ENCODE data around the gene MSX1.

Gene MSX1

DNA sequence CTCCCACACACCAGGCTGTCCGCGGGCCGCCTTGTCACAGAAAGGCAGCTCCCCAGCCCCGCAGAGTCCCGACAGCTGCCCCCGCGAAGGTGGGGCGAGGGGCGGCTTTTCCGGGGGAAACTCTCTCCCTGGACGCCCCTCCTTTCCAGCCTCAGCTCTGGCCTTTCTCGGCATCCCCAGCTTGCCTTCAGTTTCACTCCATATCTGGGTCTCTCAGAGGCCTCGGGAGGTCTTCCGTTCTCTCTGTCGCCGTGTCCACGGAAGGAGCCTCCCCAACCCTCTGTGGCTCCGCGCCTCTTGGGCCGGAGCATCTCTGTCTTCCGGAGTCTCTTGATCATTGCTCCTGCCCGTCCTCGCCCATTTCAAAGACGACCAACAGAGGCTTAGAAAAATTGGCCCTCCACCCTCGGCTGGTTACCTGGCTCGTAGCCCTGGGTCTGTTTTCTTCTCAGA, 6.1 kb upstream of the MSX1 start:
- Histone ChIP-seq H4K12ac (ENCODE audit: low read depth, low read length) (no peak overlapping the region), H3K9me3 (ENCODE audit: insufficient read depth, low read depth, low read length) (no peaks in the 10 kb centered on the region), H2BK120ac (ENCODE audit: insufficient read depth, low read length, poor library complexity) (peak overlapping the region; percentile 73), H3K79me2 (ENCODE audit: control insufficient read depth, insufficient read depth, low read length, poor library complexity) (no peaks in the 10 kb centered on the region), H3K27me3 (ENCODE audit: insufficient read depth, low read length) (peaks cover 31% of the 10 kb centered on the region), H3K9ac (ENCODE audit: low read length) (no peak overlapping the region), H2AK5ac (ENCODE audit: low read length) (no peak overlapping the region), H3K14ac (ENCODE audit: low read length) (peak overlapping the region; percentile 60), H3K4me3 (ENCODE audit: low read depth, low read length) (no peak overlapping the region), H3K4me2 (ENCODE audit: low read length) (peak overlapping the region; percentile 63), H4K8ac (ENCODE audit: low read depth, low read length) (peak overlapping the region; percentile 64), H2BK5ac (ENCODE audit: low read depth, low read length, poor library complexity) (peak overlapping the region; percentile 78), H2AFZ (ENCODE audit: insufficient read depth, low read length, poor library complexity) (peak overlapping the region; percentile 73), H3K36me3 (ENCODE audit: control insufficient read depth in 1 of 2, insufficient read depth in 2 of 2, low read length in 2 of 2) (no peaks in the 10 kb centered on the region), H3K4me1 (ENCODE audit: control insufficient read depth in 1 of 2, insufficient read depth in 2 of 2, low read length in 2 of 2) (peaks cover 22 to 25% of the 10 kb centered on the region in 2 experiments), H3K18ac (ENCODE audit: low read length) (peak overlapping the region; percentile 54), H4K91ac (ENCODE audit: low read depth, low read length) (peak overlapping the region; percentile 81), H3K4ac (ENCODE audit: low read depth, low read length) (peak overlapping the region; percentile 54), H3K27ac (ENCODE audit: low read depth, low read length) (peak overlapping the region; percentile 80), H3K79me1 (ENCODE audit: low read length) (peaks cover 16% of the 10 kb centered on the region), H2BK12ac (ENCODE audit: low read length) (peak overlapping the region; percentile 33), H3K23ac (ENCODE audit: low read length) (no peak overlapping the region)
- DNase-seq: no peak
- WGBS (ENCODE audit: extremely low coverage, insufficient coverage, insufficient read length): no CpG with 5 or more reads among the region's 26 CpGs

DNA sequence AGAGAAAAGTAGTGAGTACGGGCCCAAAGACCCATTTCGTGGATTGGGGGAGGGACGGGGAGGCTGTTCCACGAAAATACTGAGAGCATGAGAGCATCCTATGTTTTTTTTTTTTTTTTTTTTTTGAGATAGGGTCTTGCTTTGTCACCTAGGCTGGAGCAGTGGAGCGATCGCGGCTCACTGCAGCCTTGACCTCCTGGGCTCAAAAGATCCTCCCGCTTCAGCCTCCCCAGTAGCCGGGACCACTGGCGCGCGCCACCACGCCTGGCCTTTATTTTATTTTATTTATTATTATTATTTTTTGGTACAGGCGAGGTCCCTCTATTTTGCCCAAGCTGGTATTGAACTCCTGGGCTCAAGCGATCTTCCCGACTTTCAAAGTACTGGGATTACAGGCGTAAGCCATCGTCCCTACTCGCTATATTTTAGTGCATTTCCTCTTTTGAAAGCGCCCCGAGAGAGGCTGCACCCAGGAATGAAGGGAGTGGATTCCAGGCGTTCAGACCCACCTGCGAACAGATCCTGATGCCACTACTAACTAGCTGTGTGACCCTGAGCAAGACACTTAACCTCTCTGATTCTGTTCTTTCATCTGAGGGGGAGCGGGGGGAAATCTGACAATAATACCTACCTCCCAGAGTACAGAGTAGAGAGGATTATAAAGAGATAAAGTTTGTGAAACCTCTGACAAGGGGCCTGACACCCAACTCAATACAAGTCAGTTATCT, 5.4 kb upstream of the MSX1 start:
- Histone ChIP-seq H2BK120ac (ENCODE audit: insufficient read depth, low read length, poor library complexity) (no peak overlapping the region), H3K18ac (ENCODE audit: low read length) (no peak overlapping the region), H2BK5ac (ENCODE audit: low read depth, low read length, poor library complexity) (no peak overlapping the region), H3K23ac (ENCODE audit: low read length) (no peak overlapping the region), H4K91ac (ENCODE audit: low read depth, low read length) (no peak overlapping the region), H3K4me3 (ENCODE audit: low read depth, low read length) (no peak overlapping the region), H2AFZ (ENCODE audit: insufficient read depth, low read length, poor library complexity) (no peak overlapping the region), H3K36me3 (ENCODE audit: control insufficient read depth in 1 of 2, insufficient read depth in 2 of 2, low read length in 2 of 2) (no peaks in the 10 kb centered on the region), H3K27ac (ENCODE audit: low read depth, low read length) (no peak overlapping the region), H3K14ac (ENCODE audit: low read length) (no peak overlapping the region), H3K9me3 (ENCODE audit: insufficient read depth, low read depth, low read length) (no peaks in the 10 kb centered on the region), H3K9ac (ENCODE audit: low read length) (no peak overlapping the region), H3K4me1 (ENCODE audit: control insufficient read depth in 1 of 2, insufficient read depth in 2 of 2, low read length in 2 of 2) (peaks cover 22 to 25% of the 10 kb centered on the region in 2 experiments), H2AK5ac (ENCODE audit: low read length) (no peak overlapping the region), H3K4me2 (ENCODE audit: low read length) (peak overlapping the region; percentile 63), H4K8ac (ENCODE audit: low read depth, low read length) (no peak overlapping the region), H3K79me1 (ENCODE audit: low read length) (peaks cover 16% of the 10 kb centered on the region), H2BK12ac (ENCODE audit: low read length) (no peak overlapping the region), H3K4ac (ENCODE audit: low read depth, low read length) (no peak overlapping the region), H3K27me3 (ENCODE audit: insufficient read depth, low read length) (peaks cover 35% of the 10 kb centered on the region), H3K79me2 (ENCODE audit: control insufficient read depth, insufficient read depth, low read length, poor library complexity) (no peaks in the 10 kb centered on the region), H4K12ac (ENCODE audit: low read depth, low read length) (no peak overlapping the region)
- WGBS (ENCODE audit: extremely low coverage, insufficient coverage, insufficient read length): no CpG with 5 or more reads among the region's 24 CpGs
- DNase-seq: no peak

DNA sequence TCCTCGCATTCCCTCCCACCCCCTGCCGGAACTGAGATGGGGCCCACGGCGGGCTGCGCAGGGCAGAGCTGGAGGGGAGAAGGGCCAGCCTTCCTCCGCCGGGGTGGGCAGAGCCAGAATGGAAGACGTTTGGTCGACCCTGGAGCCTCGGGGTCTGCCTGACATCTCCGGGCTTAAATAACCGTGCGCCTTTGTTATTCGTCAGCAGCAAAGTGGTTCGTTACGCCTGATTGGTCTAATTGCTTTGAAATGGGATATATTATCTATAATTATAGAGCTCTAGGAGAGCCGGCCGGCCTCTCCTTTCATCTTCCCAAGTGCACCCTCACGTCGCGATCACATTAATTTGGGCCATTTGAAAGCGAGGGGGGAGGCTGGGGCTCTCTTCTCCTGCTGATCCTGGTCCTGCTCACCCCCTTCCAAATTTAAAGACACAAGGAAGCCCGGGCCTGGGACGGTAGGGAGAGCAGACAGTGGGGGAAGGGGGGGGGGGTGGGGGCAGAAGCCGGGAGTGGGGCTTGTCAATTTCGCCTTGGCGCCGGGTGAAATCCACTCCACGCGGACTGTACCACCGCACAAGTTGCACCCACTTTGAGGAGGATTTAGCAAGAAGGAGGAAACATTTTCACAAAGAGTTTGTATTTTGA, 4.7 kb upstream of the MSX1 start:
- H3K27ac ChIP-seq (ENCODE audit: low read depth, low read length): no peak overlapping the region
- H3K79me1 ChIP-seq (ENCODE audit: low read length): peaks cover 17% of the 10 kb centered on the region
- no peak overlapping the region for H3K14ac ChIP-seq (ENCODE audit: low read length)
- no peak overlapping the region for H3K4ac ChIP-seq (ENCODE audit: low read depth, low read length)
- H2BK120ac ChIP-seq (ENCODE audit: insufficient read depth, low read length, poor library complexity): no peak overlapping the region
- H2BK5ac ChIP-seq (ENCODE audit: low read depth, low read length, poor library complexity): no peak overlapping the region
- H3K23ac ChIP-seq (ENCODE audit: low read length): no peak overlapping the region
- H3K79me2 ChIP-seq (ENCODE audit: control insufficient read depth, insufficient read depth, low read length, poor library complexity): peaks cover under 1% of the 10 kb centered on the region
- H3K4me2 ChIP-seq (ENCODE audit: low read length): peak overlapping the region; percentile 53
- peaks cover 22 to 25% of the 10 kb centered on the region in 2 experiments for H3K4me1 ChIP-seq (ENCODE audit: control insufficient read depth in 1 of 2, insufficient read depth in 2 of 2, low read length in 2 of 2)
- H4K8ac ChIP-seq (ENCODE audit: low read depth, low read length): no peak overlapping the region
- H4K91ac ChIP-seq (ENCODE audit: low read depth, low read length): no peak overlapping the region
- H3K18ac ChIP-seq (ENCODE audit: low read length): no peak overlapping the region
- peaks cover 35% of the 10 kb centered on the region for H3K27me3 ChIP-seq (ENCODE audit: insufficient read depth, low read length)
- H3K9me3 ChIP-seq (ENCODE audit: insufficient read depth, low read depth, low read length): no peaks in the 10 kb centered on the region
- WGBS (ENCODE audit: extremely low coverage, insufficient coverage, insufficient read length): no CpG with 5 or more reads among the region's 31 CpGs
- DNase-seq: no peak
- H2AK5ac ChIP-seq (ENCODE audit: low read length): no peak overlapping the region
- no peak overlapping the region for H3K4me3 ChIP-seq (ENCODE audit: low read depth, low read length)
- H3K9ac ChIP-seq (ENCODE audit: low read length): no peak overlapping the region
- no peak overlapping the region for H2BK12ac ChIP-seq (ENCODE audit: low read length)
- H3K36me3 ChIP-seq (ENCODE audit: control insufficient read depth in 1 of 2, insufficient read depth in 2 of 2, low read length in 2 of 2): no peaks in the 10 kb centered on the region
- H2AFZ ChIP-seq (ENCODE audit: insufficient read depth, low read length, poor library complexity): no peak overlapping the region
- no peak overlapping the region for H4K12ac ChIP-seq (ENCODE audit: low read depth, low read length)

DNA sequence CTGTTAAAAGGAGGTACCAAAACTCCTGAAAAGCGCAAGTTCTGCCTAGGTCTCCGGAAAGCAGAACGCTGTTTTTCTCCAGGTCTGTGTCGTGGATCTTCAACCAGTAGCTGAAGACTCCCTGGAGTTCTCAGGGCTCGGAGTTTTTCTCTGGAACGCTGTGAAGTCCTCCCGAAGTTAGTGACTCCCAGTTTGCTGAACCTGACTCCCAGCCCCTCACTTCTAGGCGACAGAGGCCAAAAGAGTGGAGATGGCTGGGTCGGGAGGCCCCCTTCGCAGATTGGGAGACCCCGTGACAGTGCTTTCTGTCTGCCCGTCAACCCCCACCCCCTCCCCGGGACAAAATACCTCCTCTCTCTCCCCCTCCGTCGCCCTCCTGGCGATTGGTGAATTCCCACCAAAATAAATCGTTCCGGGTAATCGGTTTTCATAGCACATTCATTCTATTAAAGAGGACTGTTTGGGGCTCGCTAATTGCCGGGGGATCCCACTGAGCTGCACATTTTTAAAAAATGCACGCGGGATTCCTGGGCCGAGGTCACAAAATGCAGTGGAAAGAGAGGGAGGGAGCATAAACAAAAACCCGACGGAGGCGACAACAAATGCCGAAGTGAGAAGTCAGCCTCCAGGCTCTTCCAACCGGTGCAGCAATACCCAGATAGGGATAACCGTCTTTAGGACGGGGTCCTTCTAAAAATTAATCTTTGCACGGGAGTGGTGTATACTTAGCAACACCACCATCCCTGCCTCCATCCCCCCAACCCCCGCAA, 4.0 kb upstream of the MSX1 start:
- H3K23ac ChIP-seq (ENCODE audit: low read length): no peak overlapping the region
- H3K9me3 ChIP-seq (ENCODE audit: insufficient read depth, low read depth, low read length): no peaks in the 10 kb centered on the region
- no peak overlapping the region for H4K8ac ChIP-seq (ENCODE audit: low read depth, low read length)
- no peak overlapping the region for H2BK5ac ChIP-seq (ENCODE audit: low read depth, low read length, poor library complexity)
- H3K4me2 ChIP-seq (ENCODE audit: low read length): peak overlapping the region; percentile 53
- H2BK12ac ChIP-seq (ENCODE audit: low read length): peak overlapping the region; percentile 42
- no peak overlapping the region for H3K18ac ChIP-seq (ENCODE audit: low read length)
- no peak overlapping the region for H3K4me3 ChIP-seq (ENCODE audit: low read depth, low read length)
- H2AK5ac ChIP-seq (ENCODE audit: low read length): peak overlapping the region; percentile 7
- H3K4me1 ChIP-seq (ENCODE audit: control insufficient read depth in 1 of 2, insufficient read depth in 2 of 2, low read length in 2 of 2): peaks cover 22 to 25% of the 10 kb centered on the region in 2 experiments
- no peak overlapping the region for H3K14ac ChIP-seq (ENCODE audit: low read length)
- peaks cover 35% of the 10 kb centered on the region for H3K27me3 ChIP-seq (ENCODE audit: insufficient read depth, low read length)
- H3K9ac ChIP-seq (ENCODE audit: low read length): no peak overlapping the region
- peak overlapping the region; percentile 23 for H2BK120ac ChIP-seq (ENCODE audit: insufficient read depth, low read length, poor library complexity)
- H4K12ac ChIP-seq (ENCODE audit: low read depth, low read length): no peak overlapping the region
- no peak overlapping the region for H3K27ac ChIP-seq (ENCODE audit: low read depth, low read length)
- H3K79me1 ChIP-seq (ENCODE audit: low read length): peaks cover 23% of the 10 kb centered on the region
- H4K91ac ChIP-seq (ENCODE audit: low read depth, low read length): peak overlapping the region; percentile 29
- peaks cover 4% of the 10 kb centered on the region for H3K79me2 ChIP-seq (ENCODE audit: control insufficient read depth, insufficient read depth, low read length, poor library complexity)
- no peak overlapping the region for H2AFZ ChIP-seq (ENCODE audit: insufficient read depth, low read length, poor library complexity)
- no peak overlapping the region for H3K4ac ChIP-seq (ENCODE audit: low read depth, low read length)
- WGBS (ENCODE audit: extremely low coverage, insufficient coverage, insufficient read length): no CpG with 5 or more reads among the region's 33 CpGs
- peak in 1 of 2 donors; percentile 11 for DNase-seq
- no peaks in the 10 kb centered on the region for H3K36me3 ChIP-seq (ENCODE audit: control insufficient read depth in 1 of 2, insufficient read depth in 2 of 2, low read length in 2 of 2)
